HG03460 (cell line): Measurements from ENCODE around the gene AKR7A2.
"Not testable (repeated sequence)": the region's sequence is repeated elsewhere in the genome, so short reads cannot be mapped to it uniquely, and the experiment has no call there.

ENCODE experiments used
- ATAC-seq: cut with Tn5 transposase; IDR thresholded peaks from one replicate; pipeline ENCODE4 v1.9.1; 2021; ENCODE audit not compliant: unreplicated experiment

The AKR7A2 gene

DNA sequence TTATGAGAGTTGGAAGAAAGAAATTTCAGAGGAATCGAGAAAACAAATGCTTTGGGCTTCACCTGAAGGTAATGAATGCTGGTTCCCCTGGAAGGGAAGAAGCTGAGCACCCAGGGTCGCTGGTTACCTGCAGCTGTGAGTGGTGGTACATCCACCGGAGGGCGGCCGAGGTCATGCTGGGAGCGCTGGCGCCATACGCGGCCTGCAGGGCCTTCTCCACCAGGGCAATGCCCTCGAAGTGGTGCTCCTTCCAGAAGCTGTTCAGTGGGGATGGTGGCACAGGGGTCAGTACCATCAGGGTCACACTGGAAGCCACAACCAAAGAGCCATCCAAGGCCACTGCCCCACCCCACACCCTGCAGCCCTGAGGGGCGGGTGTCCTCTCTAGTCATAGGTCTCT is 43.5 kb downstream of the AKR7A2 start:
- ATAC-seq: no peak

DNA sequence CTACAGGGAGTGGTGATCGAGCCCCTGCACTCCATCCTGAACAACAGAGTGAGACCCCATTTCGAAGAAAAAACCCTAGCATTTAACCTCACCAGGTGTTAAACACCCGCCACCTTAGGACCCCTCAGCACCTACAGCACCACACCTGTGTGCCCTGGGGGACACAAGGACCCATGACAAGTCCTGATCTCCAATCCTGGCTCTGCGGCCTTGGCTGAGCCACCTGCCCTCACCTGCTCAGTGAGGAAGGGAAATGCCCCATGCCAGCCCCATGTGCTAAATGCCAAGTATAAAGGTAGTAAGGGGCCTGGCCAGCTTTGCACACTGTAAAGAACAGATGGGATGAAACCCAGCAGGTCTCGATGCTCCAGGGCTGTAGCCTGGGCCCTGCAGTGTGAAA is 49.2 kb downstream of the AKR7A2 start:
- ATAC-seq: no peak

DNA sequence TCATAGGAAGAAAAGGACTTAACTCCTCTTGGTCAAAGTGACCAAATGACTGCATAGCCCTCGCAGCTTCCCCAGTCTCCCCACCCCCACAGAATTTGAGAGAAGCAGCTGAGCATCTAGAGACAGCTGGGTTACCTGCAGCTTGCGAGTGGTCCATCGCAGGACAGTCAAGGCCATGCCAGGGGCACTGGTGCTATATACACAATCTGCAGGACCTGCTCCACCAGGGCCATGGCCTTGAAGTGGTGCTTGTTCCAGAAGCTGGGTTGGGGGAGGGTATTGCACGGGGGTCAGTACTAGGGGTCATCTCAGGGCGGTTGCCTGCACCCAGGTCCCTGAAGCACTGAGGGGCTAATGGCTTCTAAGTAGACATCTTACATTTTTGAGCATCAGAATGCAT is 49.9 kb downstream of the AKR7A2 start:
- no peak for ATAC-seq

DNA sequence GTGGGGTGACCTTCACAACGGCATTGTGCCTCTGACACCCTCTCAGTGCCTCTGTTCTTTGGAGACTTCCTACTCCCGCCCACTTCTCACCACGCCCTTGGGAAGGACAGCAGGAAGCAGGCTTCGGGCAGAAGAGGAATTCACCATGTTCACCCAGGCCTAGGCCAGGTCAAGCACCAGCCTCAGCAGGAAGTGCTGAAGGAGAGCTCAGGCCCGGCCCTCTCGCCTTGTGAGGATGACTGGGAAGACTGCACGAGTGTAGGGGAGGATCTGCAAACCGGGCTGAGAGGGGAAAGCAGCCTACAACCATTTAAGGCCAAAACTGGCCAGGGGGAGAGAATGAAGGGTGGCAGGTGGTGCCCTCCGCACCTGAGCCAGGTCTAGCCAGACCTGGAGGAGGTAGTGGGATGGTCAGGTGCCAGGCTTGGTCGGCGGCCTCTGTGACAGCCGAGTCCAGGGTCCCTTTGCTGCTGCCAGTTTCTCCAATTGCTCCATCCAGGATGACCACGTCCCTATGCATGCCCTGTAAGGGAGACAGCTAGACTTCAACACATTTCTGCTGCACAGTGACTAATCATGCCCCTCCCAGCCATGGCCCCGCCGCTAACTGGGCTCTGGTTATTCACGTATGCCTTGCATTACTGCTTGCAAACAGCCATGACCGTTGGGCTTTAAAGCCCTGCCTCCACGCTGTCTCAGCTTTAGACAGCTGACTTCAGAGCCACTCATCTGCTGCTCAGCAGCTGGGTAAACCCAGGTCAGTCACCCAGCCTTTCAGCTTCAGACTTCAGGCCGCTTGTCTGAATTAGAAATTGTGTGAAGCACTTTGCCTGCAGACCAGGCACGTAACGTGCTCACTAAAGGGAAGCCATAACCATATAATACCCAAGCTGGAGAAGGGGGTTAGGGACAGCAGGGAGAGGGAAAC is 51.5 kb downstream of the AKR7A2 start:
- no peak for ATAC-seq

DNA sequence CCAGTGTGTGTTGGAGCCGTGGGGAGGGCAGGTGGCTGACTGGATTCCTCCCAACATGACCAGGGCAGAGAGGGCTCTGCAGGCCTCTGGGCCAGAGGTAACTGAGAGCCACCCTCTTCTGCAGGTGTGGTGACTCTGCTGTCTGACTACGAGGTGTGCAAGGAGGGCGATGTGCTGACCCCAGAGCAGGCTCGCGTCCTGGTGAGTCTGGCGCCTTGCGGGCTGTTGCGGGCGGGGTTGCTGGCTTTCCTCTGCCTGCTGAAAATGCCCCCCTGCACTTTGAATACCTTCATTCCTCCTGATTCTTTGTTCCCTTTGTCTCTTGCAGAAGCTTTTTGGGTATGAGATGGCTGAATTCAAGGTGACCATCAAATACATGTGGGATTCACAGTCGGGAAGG is 53.6 kb downstream of the AKR7A2 start:
- ATAC-seq: no peak

DNA sequence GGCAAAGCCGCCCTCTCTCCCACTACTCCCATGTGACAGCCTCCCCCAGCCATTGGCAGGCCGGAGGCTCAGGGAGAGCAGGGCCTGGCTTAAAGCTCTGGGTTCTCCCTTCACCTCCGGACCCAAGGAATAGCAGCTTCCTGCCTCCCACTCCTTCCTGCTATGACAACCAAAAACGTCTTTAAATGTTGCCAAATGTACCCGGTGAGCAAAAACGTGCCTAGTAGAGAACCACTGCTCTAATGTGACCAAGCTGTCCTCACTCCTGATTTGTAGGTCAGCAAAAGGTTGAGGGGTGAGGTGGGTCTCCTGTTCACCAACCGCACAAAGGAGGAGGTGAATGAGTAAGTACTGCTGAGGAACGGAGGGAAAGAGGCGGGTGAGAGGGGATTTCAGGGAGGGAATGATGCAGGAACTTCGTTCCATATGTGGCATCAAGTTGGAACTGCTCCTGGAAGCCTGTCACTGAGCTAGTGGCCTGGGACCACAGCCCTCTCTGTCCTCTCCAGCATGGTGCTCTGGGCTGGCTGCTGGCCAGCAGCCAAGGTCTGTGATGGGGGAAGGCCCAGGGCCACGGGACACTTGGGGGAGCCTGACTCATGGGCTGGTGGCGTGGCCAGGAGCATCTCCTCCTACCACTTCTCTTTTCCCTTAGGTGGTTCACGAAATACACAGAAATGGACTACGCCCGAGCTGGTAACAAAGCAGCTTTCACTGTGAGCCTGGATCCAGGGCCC is 54.6 kb downstream of the AKR7A2 start:
- ATAC-seq: no peak

DNA sequence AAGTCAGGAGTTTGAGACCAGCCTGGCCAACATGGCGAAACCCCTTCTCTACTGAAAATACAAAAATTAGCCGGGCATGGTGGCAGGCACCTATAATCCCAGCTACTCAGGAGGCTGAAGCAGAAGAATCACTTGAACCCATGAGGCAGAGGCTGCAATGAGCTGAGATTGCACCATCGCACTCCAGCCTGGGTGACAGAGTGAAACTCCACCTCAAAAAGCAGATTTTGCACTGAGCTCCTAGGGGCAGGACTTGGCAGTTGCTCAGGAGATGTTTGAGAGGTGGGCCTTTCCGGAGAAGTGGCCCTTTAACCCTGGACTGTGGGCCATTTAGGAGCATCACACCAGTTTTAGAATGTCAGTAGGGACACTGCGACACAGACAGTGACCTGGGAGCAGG is 55.6 kb downstream of the AKR7A2 start:
- not testable (repeated sequence) for ATAC-seq

DNA sequence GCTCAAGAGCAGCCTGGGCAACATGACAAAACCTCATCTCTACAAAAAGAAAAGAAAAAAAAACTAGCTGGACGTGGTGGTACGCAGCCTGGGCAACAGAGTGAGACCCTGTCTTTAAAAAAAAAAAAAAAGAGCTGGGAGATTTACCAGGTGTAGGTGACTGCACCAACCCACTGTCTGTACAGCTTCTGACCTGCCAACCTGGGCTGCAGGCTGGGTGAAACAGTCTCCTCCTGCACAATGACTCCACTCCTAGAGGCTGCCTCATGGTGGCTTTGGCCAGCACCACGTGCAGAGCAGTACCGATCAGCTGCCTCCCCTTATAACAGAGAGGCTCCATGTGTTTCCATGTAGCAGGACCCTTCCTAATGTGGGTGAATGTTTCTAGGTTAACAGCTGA is 56.7 kb downstream of the AKR7A2 start:
- ATAC-seq: no peak

DNA sequence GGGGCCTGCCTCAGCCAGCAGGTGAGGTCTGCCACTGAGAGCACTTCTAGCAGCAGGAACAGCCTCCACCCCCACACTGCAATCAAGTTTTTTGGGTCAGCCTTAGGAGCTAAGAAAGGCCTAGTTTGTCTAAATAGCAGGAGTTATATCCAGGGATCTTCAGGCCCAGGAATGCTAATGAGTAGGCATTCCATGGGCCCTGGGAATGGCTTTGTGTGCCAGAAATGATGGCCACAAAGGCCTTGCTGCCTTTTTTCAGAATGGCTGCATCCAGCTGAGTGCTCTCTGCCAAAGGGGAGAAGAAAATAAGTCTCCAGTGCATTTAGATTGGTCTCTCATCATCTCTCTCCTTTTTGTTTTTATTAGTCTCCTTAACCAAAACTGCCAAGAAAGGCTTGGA is 57.5 kb downstream of the AKR7A2 start:
- no peak for ATAC-seq
